ENCODE measurements around the gene AMIGO1. TPM values are rescaled to one million over a fixed set of nuclear protein-coding genes. Genes with fewer than 3 reads are reported as not detected.

The AMIGO1 gene
- total RNA-seq, 1 donor from 2014 or later: 18.3 TPM

DNA sequence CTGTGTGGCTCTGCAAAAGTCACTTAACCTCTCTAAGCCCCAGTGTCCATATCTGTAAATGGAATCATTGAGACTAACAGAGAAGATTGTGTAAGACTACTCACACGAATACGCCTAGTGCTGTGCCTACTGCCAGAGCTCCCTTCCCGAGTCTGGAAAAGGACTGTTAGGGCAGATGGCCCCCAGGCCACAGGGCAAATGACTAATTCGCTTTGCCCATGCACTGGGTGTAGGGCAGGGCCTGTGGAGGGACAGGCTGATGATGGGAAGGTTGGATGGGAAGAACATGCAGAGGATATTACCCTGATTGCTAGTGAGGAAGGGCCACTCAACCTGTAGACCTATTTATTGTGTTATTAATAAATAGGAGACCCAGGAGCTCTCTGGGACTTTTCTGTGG, 26.0 kb upstream of the AMIGO1 start:
- intact Hi-C loops (cut with DNase I): no loop called here
- DNase-seq (ENCODE audit: missing footprints): no peak
- no peak for ATAC-seq

DNA sequence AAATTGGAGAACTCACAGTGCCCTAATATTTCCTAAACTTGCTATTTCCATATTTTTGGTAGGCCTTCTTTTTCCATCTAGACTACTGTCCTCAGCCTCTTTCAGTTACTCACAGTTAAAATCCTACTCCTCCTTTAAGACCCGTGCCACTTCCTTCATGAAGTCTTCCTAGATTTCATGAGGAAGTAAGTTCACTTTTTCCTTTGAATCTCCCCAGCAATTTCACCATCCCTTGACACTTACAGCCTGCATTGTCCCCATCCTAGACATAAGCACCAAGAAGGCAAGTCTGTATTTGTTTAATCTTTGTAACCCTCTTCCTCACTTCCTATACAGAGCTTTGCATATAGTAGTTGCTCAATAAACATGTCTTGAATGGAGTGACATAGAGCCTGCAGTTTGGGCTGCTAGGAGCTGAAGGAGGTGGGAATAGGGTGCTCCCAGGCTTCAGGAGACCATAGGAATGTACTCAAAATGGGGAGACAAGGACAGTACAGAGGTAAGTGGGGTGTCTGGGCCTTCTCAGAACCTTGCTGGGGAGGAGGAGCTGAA, 24.9 kb upstream of the AMIGO1 start:
- intact Hi-C loops (cut with DNase I): loop anchor here (5.0 kb wide), 2 partner anchors 107 to 252 kb away; partner anchors contain the start of genes PSMA5 and PSRC1
- no peak for ATAC-seq
- DNase-seq (ENCODE audit: missing footprints): no peak

DNA sequence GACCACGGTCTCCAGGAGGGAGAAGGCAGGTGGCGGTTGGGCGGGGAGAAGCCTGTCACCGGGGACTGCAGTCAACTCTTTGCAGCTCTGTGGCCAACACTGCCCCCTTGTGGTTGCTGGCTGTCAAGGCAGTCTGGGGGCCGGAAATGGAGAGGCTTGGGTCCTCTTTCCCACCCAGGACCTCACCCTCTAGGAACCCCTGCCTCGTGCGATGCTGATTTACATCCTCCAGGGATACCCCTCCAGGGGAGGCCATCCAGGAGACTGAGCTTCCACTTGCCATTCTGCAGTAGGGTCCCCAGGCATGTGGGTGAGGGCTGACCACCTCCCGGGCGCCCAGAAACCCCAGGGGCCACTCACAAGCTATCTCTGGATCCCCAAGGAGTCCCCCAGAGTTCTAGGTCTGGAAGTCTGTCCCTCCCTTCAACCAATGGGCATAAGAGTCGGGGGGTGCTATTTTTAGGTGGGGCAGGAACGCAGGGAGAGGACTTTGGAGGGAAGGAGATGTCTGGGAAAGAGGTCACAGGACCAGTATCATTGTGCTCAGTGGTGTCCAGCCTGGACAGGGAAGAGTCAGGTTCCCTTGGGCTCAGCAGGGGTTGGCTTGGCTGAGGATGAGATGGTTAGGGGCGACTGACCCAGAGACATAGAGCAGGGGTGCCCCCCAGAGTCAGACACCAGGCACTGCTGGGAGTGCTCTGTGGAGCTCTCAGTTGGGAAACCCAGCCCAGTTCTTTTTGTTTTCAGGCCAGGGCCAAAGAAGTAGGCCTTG, 23.0 kb upstream of the AMIGO1 start:
- ATAC-seq: peak; percentile 83
- intact Hi-C loops (cut with DNase I): loop anchor here (2.0 to 5.0 kb wide), 3 partner anchors 40 to 250 kb away; partner anchors contain the start of genes PSMA5 and PSRC1
- peak; percentile 88 for DNase-seq (ENCODE audit: missing footprints)

DNA sequence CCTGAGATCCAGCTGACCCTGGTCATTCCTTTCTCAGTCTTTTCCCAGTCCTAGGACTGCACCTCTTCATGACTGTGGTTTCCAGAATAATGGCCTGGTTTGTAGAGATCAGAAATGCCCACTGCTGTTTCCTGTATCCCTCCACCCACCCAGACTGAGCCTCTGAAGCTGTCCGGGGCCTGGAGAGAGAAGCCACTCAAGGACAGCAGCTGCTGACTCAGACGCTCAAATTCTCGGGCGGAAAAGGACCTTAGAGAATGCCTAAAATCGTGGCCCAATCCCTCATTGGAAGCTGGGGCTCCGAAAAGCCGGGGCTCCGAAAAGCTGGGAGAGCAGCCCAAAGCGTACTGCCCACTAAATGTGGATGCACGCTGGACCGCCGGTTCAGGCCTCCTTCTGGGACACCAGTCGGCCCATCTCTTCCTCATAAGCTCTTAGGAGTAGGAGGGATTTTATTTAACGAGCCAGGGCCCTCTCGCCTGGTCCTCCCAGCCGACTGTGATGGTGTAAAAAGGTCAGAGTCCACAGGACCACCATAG, 22.4 kb upstream of the AMIGO1 start:
- intact Hi-C loops (cut with DNase I): loop anchor here (2.0 to 5.0 kb wide), 3 partner anchors 39 to 250 kb away; partner anchors contain the start of genes PSMA5 and PSRC1
- ATAC-seq (no peak), DNase-seq (ENCODE audit: missing footprints) (no peak)

DNA sequence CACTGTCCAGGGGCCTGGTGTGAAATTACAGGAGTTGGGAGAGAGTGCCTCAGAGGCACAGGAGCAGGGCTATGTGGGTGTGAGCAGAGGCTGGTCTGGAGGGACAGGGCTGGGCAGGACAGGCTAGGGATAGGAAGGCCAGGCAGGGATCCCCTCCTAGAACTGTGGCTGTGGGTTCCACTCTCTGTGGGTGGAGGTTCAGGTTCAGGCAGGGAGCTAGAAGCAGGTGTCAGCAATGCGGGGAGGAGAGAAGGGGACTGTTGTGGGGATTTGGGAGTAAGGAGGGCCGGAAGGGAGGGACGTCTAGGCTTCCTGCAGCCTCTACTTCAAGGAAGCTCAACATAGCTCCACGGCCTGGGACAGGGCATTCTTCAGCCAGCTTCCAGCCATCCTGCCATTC, 21.9 kb upstream of the AMIGO1 start:
- DNase-seq (ENCODE audit: missing footprints): no peak
- ATAC-seq: no peak
- intact Hi-C loops (cut with DNase I): loop anchor here (5.0 kb wide), 2 partner anchors 104 to 249 kb away; partner anchors contain the start of genes PSMA5 and PSRC1

DNA sequence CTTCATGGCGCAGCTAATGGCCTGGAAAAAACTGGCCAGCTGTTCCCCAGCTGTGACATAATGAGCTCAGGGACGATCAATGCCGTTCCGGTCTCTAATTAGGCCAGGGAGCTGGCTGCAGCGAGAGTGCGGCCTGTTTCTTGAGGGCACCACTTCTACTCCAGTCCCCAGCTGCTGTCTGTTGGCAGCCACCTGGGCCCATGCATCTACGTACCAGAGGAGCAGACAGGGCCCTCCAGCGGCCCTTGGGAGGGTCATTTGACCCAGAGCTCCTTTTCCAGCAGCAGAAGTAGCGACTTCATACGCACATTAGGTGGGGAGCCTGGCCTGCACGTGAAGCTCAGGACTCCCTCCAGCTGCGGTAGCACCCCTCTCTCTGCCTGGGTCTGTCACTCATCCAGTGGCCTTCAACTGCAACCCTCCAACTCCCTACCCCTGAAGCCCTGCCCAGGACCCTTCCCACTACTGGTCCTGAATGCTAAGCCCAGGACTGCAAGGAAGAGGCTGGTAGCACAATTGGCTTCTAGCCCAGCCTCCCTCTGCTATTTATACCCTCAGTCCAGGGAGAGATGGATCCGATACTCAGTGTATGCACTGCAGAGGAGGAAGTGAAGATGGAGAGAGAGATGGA, 21.0 kb upstream of the AMIGO1 start:
- DNase-seq (ENCODE audit: missing footprints) (no peak), ATAC-seq (no peak)
- intact Hi-C loops (cut with DNase I): loop anchor here (5.0 kb wide), 2 partner anchors 103 to 248 kb away; partner anchors contain the start of genes PSMA5 and PSRC1

DNA sequence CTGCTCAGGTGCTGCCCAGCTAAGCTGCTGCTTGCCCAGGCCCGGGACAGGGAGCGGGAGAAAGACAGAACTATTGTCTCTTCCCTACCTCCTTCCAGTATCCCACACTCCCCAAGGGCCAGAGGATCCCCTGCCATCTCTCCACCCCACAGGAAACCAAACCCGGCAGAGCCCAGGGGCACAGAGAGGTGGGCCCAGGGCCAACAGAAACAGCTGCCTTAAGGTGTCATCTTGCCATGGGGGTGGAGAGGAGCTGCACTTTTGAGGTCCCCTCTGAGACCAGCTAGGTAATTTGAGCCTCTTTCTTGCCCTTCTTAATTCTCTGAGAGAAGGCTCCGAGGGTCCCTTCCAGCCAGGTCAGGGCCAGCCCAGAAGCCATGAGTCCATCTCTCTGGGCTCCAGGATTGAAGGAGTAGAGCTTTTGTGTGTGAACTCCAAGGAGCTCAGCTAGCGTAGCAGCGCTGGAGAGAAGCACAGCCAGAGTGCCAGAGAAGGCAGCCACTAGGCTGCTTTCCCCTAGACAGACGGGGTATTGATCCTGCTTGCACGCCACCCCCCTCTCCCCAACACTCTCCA, 20.4 kb upstream of the AMIGO1 start:
- DNase-seq (ENCODE audit: missing footprints) (no peak), ATAC-seq (no peak)
- intact Hi-C loops (cut with DNase I): loop anchor here (5.0 kb wide), 2 partner anchors 103 to 248 kb away; partner anchors contain the start of genes PSMA5 and PSRC1

DNA sequence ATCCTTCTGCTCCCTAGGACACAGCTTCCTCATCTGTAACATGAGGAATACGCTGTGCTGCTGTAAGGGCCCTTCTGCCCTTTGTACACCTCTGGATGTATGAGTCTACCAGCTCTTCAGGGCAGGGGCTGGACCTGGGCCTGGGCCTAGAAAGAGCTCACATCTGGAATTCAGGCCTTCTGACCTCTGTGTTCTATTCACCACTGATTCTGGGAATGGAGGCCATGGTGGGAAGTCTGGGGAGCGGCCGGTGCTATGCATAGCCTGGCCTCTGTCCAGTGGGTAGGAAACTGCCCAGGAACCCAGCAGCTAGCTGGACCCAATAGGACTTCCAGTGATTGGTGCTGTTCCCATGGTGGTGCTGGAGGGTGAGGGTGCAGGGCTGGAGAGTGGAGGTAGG, 19.2 kb upstream of the AMIGO1 start:
- DNase-seq (ENCODE audit: missing footprints) (no peak), ATAC-seq (no peak)
- intact Hi-C loops (cut with DNase I): no loop called here

DNA sequence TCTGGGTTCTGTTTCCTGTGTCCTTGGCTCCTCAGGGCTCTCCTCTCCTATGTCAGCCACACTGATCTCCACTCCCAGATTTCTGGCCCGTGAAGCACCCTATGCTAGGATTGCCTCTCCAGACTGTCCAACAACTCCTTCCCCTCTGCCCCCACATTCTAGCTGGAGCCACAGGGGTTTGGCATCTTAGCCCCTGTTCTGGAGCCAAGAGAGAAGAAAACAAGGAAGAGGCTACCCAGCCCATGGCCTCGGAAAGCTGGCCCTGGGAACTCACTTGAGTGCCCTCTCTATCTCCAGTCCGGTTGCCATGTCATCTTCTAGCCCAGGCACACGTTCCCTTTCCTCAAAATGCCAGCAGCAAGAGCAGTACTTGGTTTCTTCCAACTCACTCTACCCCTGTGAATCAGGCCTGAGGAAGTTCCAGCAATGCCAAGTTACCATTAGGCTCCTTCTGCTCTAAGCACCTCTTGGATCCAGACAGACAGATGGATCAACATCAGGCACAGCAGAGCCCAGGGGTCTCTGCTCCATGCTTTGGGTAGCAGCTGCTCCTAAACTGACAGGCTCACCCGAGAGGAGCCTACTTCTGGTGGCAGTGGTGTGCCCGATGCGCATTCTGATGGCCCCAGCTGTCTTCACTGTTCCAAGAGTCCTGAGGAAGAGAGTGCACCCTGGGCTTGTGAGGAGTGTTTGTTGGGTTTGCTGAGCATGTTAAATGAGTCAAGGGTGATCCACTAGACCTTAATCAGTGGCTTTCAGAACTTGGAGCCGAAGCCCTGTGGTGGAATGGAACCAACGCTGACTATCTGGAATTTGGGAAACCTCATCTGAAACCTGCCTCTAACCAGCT, 18.5 kb upstream of the AMIGO1 start:
- intact Hi-C loops (cut with DNase I): no loop called here
- DNase-seq (ENCODE audit: missing footprints) (no peak), ATAC-seq (no peak)

DNA sequence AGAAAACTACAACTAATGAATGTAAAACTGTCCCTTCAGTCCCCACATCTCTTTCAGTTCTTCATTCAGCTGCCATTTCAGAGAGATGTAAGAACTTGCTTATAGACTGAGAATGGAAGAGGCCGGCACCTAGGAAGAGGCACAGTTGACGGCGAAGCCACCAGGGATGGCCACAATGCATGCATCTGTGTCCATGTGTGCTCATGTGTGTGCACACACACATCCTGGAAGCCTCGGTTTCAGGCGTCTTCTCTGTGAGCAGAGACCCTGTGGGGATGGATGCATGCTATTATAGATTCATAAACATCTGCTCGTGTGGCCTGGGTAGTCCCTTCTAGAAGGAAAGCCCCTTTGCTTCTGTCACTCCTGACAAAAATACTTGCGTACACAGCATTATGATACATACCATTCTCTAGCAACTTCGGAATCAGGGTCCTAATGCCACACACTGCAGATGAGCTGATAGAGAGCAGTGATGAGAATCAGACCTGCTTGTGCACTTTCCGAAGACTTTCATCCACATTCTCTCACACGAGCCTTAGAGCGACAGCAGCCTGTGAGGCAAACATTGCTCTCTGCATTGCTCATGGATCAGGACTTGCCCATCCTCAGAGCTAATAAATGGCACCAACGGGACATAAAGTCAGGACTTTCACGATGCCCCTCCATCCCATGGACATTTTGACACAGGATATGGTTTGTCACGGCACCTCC, 17.7 kb upstream of the AMIGO1 start:
- intact Hi-C loops (cut with DNase I): no loop called here
- ATAC-seq (no peak), DNase-seq (ENCODE audit: missing footprints) (no peak)

DNA sequence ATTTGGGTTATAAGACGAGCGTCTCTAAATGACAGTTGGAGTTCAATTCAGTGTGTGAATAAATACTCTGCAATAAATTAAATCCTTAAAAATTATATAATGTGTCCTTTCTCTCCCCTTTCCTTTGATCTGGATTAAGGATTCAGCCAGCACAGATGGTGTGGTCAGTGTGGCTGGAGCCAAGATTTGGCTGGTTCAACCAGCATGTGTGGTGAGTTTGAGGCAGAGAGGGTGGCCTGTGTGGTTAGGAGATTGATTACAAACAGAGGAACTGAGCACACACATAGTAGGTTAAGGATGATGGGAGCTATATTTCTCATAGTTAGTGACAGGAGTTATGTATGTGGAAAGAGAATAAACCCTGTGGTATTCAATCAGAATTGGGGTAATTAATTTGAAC, 14.2 kb upstream of the AMIGO1 start:
- no peak for ATAC-seq
- intact Hi-C loops (cut with DNase I): no loop called here
- DNase-seq (ENCODE audit: missing footprints): no peak

DNA sequence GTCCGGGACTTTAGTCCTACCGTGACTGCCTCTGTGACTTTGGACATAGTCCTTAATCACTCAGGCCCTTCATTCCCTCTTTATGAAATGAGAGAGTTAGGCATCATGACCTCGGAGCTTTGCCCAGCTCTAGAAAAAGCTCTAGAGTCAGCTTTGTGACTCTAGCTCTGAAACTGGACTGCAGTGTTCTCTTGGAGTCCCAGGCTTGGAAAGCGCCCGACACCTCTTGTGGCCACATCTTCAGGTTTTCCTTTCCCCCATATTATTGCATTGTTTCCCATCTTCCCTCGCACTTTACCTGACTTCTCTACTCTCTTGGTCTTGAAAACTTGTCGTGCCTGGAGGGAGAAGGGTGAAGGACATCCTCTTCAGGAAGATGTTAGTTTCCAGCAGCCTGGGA, 12.5 kb upstream of the AMIGO1 start:
- no peak for DNase-seq (ENCODE audit: missing footprints)
- no peak for ATAC-seq
- intact Hi-C loops (cut with DNase I): no loop called here

DNA sequence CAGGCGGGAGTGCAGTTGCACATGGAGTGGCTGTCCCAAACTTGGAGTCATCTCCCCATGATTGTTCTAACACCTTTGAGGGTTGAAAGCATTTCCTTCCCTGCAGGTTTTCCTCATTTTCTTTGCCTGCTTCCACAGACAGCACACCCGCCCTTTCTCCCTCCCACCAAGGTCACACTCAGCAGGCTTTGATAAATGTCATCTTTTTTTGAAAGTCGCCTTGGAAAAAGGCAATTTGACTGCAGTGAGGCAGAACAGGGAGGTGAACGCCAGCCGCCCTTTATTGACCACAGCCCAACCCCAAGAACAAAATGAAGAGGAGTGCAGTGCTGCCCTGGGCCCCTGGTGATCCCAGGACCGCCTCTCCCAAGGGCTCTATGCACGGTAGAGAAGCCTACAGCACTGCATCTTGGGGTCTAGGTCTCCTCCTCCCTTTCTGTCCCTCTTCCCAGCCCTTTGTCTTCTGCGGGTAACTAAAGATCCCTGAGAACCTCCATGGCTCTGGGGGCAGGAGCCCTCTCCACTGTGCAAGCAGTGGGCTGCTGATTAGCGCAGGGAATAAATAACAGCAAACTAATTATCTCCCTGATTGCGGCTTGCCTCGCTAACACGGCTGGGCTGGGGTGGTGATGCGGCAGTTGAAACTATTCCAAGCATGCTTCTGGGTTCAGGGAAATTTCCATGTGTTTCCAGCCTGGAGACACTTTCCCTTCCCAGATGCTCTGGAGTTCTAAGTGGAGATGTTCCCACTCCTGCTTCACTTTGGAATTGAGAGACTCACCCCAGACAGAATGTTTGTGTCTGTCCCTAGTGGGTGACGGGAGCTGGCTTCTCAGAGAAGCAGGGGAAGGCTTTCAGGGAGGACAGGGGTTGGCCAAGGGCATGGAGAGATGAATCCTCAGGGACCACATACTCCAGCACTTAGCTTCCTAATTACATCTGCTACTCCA, 11.8 kb upstream of the AMIGO1 start:
- intact Hi-C loops (cut with DNase I): no loop called here
- ATAC-seq (peak; percentile 64), DNase-seq (ENCODE audit: missing footprints) (no peak)

DNA sequence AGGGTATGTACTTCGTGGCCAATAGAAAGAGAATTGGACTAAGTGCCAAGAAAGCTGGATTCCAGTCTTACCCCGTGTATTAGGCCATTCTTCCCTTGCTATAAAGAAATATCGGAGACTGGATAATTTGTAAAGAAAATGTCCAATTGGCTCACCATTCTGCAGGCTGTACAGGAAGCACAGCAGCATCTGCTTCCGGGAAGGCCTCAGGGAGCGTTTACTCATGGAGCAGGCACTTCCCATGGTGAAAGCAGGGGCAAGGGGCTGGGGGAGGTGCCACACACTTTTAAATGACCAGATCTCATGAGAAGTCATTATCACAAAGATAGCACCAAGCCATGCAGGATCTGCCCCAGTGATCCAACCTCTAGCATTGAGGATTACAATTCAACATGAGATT, 7.8 kb upstream of the AMIGO1 start:
- intact Hi-C loops (cut with DNase I): no loop called here
- DNase-seq (ENCODE audit: missing footprints): no peak
- no peak for ATAC-seq

DNA sequence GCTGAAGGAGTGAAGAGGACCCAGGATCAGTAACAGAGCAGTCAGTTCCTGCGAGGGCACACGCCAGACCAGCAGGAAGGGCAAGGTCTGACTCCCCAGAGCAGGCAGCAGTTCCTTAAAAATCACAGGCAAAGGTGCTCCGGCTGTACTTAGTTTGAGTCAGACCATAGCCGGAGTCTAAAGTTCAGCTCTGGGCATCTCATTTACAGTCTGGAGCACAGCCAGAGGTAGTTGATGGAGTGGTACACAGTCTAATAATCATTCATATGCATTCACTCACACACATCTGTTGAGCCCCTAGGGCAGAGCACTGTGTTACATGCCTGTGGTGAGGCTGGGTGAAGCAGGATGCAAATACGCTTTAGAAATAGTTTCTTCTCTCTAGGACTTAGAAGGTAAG, 7.3 kb upstream of the AMIGO1 start:
- ATAC-seq: no peak
- intact Hi-C loops (cut with DNase I): no loop called here
- no peak for DNase-seq (ENCODE audit: missing footprints)

DNA sequence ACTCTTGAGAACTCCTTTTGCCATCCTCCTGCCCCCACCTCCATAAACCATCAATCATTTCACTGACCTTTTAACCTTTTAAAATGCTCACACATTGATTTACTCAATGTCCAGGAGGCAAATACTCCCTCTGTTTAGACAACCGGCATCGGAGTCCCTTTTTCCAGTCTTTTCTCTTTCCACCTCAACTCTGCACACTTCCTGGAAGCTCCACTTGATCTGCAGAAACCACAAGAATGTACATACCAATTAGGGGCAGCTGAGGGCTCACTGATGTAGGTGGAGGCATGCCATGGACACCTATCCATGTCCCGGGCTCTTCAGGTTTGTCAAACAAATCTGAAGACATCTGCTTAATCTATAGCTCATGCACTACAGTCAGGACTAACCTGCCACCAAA, 5.3 kb upstream of the AMIGO1 start:
- DNase-seq (ENCODE audit: missing footprints) (no peak), ATAC-seq (no peak)
- intact Hi-C loops (cut with DNase I): no loop called here
